Measurements from ENCODE around the gene GFI1B.
"Not testable (repeated sequence)": the region's sequence is repeated elsewhere in the genome, so short reads cannot be mapped to it uniquely, and the experiment has no call there.

The GFI1B gene

GRCh38 chr9:132991351-132992300 lies 13.1 kb downstream of the GFI1B start:
- DNase-seq = peak; percentile 20

GRCh38 chr9:132993511-132993939 lies 15.0 kb downstream of the GFI1B start:
- DNase-seq = no peak

- no peak for DNase-seq
These were observed 16.1 kb downstream of the GFI1B start for GRCh38 chr9:132994410-132995120.

GRCh38 chr9:132995121-132995420 lies 16.6 kb downstream of the GFI1B start:
- no peak for DNase-seq

GRCh38 chr9:132995879-132996278 lies 17.4 kb downstream of the GFI1B start:
- DNase-seq = no peak

- DNase-seq = no peak
These were observed 18.0 kb downstream of the GFI1B start for GRCh38 chr9:132996526-132996925.

- DNase-seq = no peak
These were observed 19.1 kb downstream of the GFI1B start for GRCh38 chr9:132997591-132997990.

GRCh38 chr9:132998221-132998620 lies 19.7 kb downstream of the GFI1B start:
- DNase-seq = not testable (repeated sequence)

GRCh38 chr9:132998831-132999635 lies 20.5 kb downstream of the GFI1B start:
- DNase-seq = no peak

- DNase-seq = no peak
These were observed 23.9 kb downstream of the GFI1B start for GRCh38 chr9:133002147-133003070.

- peak; percentile 22 for DNase-seq
These were observed 24.6 kb downstream of the GFI1B start for GRCh38 chr9:133003071-133003461.

- peak; percentile 23 for DNase-seq
These were observed 25.2 kb downstream of the GFI1B start for GRCh38 chr9:133003671-133004090.

- DNase-seq = no peak
These were observed 25.9 kb downstream of the GFI1B start for GRCh38 chr9:133004091-133004998.

- no peak for DNase-seq
These were observed 26.7 kb downstream of the GFI1B start for GRCh38 chr9:133004999-133005760.

GRCh38 chr9:133005957-133006356 lies 27.5 kb downstream of the GFI1B start:
- no peak for DNase-seq

GRCh38 chr9:133006731-133007352 lies 28.3 kb downstream of the GFI1B start:
- no peak for DNase-seq

- no peak for DNase-seq
These were observed 29.9 kb downstream of the GFI1B start for GRCh38 chr9:133008406-133008805.

- DNase-seq = no peak
These were observed 30.3 kb downstream of the GFI1B start for GRCh38 chr9:133008824-133009223.

GRCh38 chr9:133009906-133010582 lies 31.6 kb downstream of the GFI1B start:
- DNase-seq = no peak
